BLaER1 (cell line): ENCODE measurements around the gene ZNF627.

ENCODE experiments used
- H3K27ac ChIP-seq: shearing (Covaris generic); formaldehyde crosslinking; 2 replicates; pipeline ENCODE4 v1.8.1; 2022
- H3K27me3 ChIP-seq: shearing (Covaris generic); formaldehyde crosslinking; 2 replicates; pipeline ENCODE4 v1.8.1; 2022
- H3K36me3 ChIP-seq: shearing (Covaris generic); formaldehyde crosslinking; 2 replicates; pipeline ENCODE4 v1.8.1; 2022
- H3K4me1 ChIP-seq: shearing (Covaris generic); formaldehyde crosslinking; 2 replicates; pipeline ENCODE4 v1.8.1; 2022
- H3K4me2 ChIP-seq: shearing (Covaris generic); formaldehyde crosslinking; 2 replicates; pipeline ENCODE4 v1.8.1; 2022
- H3K4me3 ChIP-seq: shearing (Covaris generic); formaldehyde crosslinking; 2 replicates; pipeline ENCODE4 v1.8.1; 2022
- H3K9ac ChIP-seq: shearing (Covaris generic); formaldehyde crosslinking; 2 replicates; pipeline ENCODE4 v1.8.1; 2022
- H3K9me3 ChIP-seq: shearing (Covaris generic); formaldehyde crosslinking; 2 replicates; pipeline ENCODE4 v1.8.1; 2022
- H4K20me1 ChIP-seq: shearing (Covaris generic); formaldehyde crosslinking; 2 replicates; pipeline ENCODE4 v1.8.1; 2022
- Cebpa-rat ChIP-seq: shearing (Covaris generic); IDR thresholded peaks from 2 replicates; pipeline ENCODE4 v1.8.1; 2022

The ZNF627 gene

GRCh38 chr19:11574689-11575088, 22.6 kb upstream of the ZNF627 start:
- peaks cover 26% of the 10 kb centered on the region for H3K27me3 ChIP-seq
- no peak for TF ChIP-seq Cebpa-rat
- H3K4me3 ChIP-seq = no peak overlapping the region
- peak overlapping the region; percentile 42 for H3K4me2 ChIP-seq
- H3K27ac ChIP-seq = no peak overlapping the region
- no peak overlapping the region for H3K9ac ChIP-seq
- peaks cover 45% of the 10 kb centered on the region for H3K4me1 ChIP-seq
- no peaks in the 10 kb centered on the region for H4K20me1 ChIP-seq
- peaks cover 5% of the 10 kb centered on the region; the same call in 1 of the 2 replicates for H3K9me3 ChIP-seq
- no peaks in the 10 kb centered on the region for H3K36me3 ChIP-seq

DNA sequence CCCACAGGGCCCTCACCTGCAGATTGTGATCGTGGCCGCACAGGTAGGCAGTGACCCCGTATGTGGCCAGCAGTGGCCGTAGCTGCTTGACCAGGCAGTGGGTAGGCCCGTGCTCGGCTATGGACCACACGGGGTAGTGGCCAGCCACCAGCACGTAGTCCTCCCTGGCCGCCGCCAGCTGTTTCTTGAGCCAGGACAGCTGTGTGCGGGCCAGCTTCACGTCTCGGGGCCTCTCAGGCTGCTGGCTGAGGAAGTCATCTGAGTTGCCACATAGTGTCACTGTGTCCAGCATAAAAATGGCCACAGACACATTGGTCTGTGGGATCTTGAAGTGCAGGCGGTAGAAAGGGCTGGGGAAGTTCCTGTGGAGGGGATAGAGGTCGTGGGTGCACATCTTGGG, 21.1 kb upstream of the ZNF627 start:
- peaks cover 5% of the 10 kb centered on the region; the same call in 1 of the 2 replicates for H3K9me3 ChIP-seq
- H3K4me2 ChIP-seq = no peak overlapping the region
- peaks cover 51% of the 10 kb centered on the region for H3K4me1 ChIP-seq
- no peaks in the 10 kb centered on the region for H3K36me3 ChIP-seq
- H3K27ac ChIP-seq = no peak overlapping the region
- H4K20me1 ChIP-seq = no peaks in the 10 kb centered on the region
- H3K4me3 ChIP-seq = no peak overlapping the region
- peaks cover 29% of the 10 kb centered on the region for H3K27me3 ChIP-seq
- TF ChIP-seq Cebpa-rat = no peak
- H3K9ac ChIP-seq = no peak overlapping the region

GRCh38 chr19:11577451-11578257, 19.6 kb upstream of the ZNF627 start, which contains the start of gene ACP5:
Gene ACP5 (minus strand): TSS chr19:11577645. CDS start chr19:11577317, 328 bp downstream.
- H3K4me2 ChIP-seq = peak within 1 kb of the TSS; percentile 77
- H3K27ac ChIP-seq = no peak within 1 kb of the TSS

GRCh38 chr19:11578258-11579142, 18.8 kb upstream of the ZNF627 start:
- Histone ChIP-seq H3K4me2 (peak overlapping the region; percentile 77), H3K4me3 (peak overlapping the region; percentile 49)

More at GRCh38 chr19:11577451-11578257, 19.6 kb upstream of the ZNF627 start, which contains the start of gene ACP5:
- TF ChIP-seq Cebpa-rat = no peak
- H3K4me1 ChIP-seq = peaks cover 61% of the 10 kb centered on the region
- H4K20me1 ChIP-seq = no peaks in the 10 kb centered on the region
- peaks cover 29% of the 10 kb centered on the region for H3K27me3 ChIP-seq
- peak within 1 kb of the TSS; percentile 49 for H3K4me3 ChIP-seq
- peaks cover 5% of the 10 kb centered on the region; the same call in 1 of the 2 replicates for H3K9me3 ChIP-seq
- no peaks in the 10 kb centered on the region for H3K36me3 ChIP-seq
- H3K9ac ChIP-seq = no peak within 1 kb of the TSS

DNA sequence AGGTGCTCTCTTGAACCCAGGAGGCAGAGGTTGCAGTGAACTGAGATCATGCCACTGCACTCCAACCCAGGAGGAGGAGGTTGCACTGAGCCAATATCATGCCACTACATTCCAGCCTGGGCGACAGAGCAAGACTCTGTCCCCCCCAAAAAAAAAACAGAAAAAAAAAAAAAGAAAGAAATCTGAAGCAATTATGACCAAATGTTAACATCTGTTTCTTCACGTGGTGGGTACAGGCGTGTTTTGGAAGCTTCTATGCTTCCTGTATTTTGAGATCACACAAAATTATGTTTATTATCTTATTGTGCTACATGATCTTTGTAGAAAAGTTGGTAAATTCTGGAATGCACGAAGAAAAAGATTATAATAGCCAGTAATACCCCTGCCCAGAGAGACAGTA, 17.2 kb upstream of the ZNF627 start:
- TF ChIP-seq Cebpa-rat = no peak
- no peaks in the 10 kb centered on the region for H4K20me1 ChIP-seq
- H3K9me3 ChIP-seq = peaks cover 5% of the 10 kb centered on the region; the same call in 1 of the 2 replicates
- H3K27me3 ChIP-seq = peaks cover 29% of the 10 kb centered on the region
- H3K4me1 ChIP-seq = peaks cover 61% of the 10 kb centered on the region
- no peak overlapping the region for H3K4me3 ChIP-seq
- no peak overlapping the region for H3K9ac ChIP-seq
- no peaks in the 10 kb centered on the region for H3K36me3 ChIP-seq
- peak overlapping the region; percentile 77 for H3K4me2 ChIP-seq
- H3K27ac ChIP-seq = no peak overlapping the region

More at GRCh38 chr19:11578258-11579142, 18.8 kb upstream of the ZNF627 start:
- Histone ChIP-seq H3K4me1 (peaks cover 63% of the 10 kb centered on the region), H3K27ac (no peak overlapping the region), H3K9me3 (peaks cover 5% of the 10 kb centered on the region; the same call in 1 of the 2 replicates), H3K9ac (no peak overlapping the region), H3K27me3 (peaks cover 29% of the 10 kb centered on the region), H4K20me1 (no peaks in the 10 kb centered on the region), H3K36me3 (no peaks in the 10 kb centered on the region)
- no peak for TF ChIP-seq Cebpa-rat

GRCh38 chr19:11581740-11582139, 15.5 kb upstream of the ZNF627 start:
- TF ChIP-seq Cebpa-rat = no peak
- no peaks in the 10 kb centered on the region for H3K36me3 ChIP-seq
- peak overlapping the region; percentile 17; the same call in 1 of the 2 replicates for H3K4me3 ChIP-seq
- peaks cover 69% of the 10 kb centered on the region for H3K4me1 ChIP-seq
- no peaks in the 10 kb centered on the region for H4K20me1 ChIP-seq
- 0 out of 2 replicates have a peak overlapping the region, but pooled peaks have one; percentile 14 for H3K9ac ChIP-seq
- peaks cover 5% of the 10 kb centered on the region; the same call in 1 of the 2 replicates for H3K9me3 ChIP-seq
- H3K27me3 ChIP-seq = peaks cover 29% of the 10 kb centered on the region
- peak overlapping the region; percentile 77 for H3K4me2 ChIP-seq
- peak overlapping the region; percentile 39 for H3K27ac ChIP-seq

DNA sequence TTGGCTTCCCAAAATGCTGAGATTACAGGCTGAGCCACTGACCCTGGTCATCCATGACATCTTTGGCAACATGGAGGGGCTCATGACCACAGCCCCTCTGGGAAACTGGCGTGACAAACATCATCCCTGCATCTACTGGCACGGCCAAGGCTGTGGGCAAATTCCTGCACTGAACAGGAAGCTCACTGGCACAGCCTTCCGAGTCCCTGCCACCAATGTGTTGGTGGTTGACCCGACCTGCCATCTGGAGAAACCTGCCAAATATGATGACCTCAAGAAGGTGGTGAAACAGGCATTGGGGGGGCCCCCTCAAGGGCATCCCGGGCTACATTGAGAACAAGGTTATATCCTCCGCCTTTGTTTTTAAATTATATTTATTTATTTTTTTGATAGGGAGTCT, 11.0 kb upstream of the ZNF627 start:
- Histone ChIP-seq H3K4me1 (peaks cover 32% of the 10 kb centered on the region), H3K27ac (no peak overlapping the region), H4K20me1 (no peaks in the 10 kb centered on the region), H3K27me3 (no peaks in the 10 kb centered on the region), H3K9ac (no peak overlapping the region), H3K4me3 (no peak overlapping the region), H3K36me3 (no peaks in the 10 kb centered on the region), H3K4me2 (0 out of 2 replicates have a peak overlapping the region, but pooled peaks have one; percentile 5), H3K9me3 (no peaks in the 10 kb centered on the region)
- no peak for TF ChIP-seq Cebpa-rat

GRCh38 chr19:11587302-11587974, 9.8 kb upstream of the ZNF627 start:
- no peaks in the 10 kb centered on the region for H3K9me3 ChIP-seq
- H3K4me3 ChIP-seq = no peak overlapping the region
- H3K4me1 ChIP-seq = peaks cover 28% of the 10 kb centered on the region
- no peak overlapping the region for H3K27ac ChIP-seq
- H3K27me3 ChIP-seq = no peaks in the 10 kb centered on the region
- H3K4me2 ChIP-seq = no peak overlapping the region; the same call in 1 of the 2 replicates
- H4K20me1 ChIP-seq = no peaks in the 10 kb centered on the region
- H3K36me3 ChIP-seq = no peaks in the 10 kb centered on the region
- H3K9ac ChIP-seq = no peak overlapping the region
- TF ChIP-seq Cebpa-rat = no peak
